GM18870 (cell line): Measurements from ENCODE around the gene ADGRG3.

Experiments used
- ATAC-seq: cut with Tn5 transposase; IDR thresholded peaks from one replicate; pipeline ENCODE4 v1.9.1; 2021; ENCODE audit warnings: moderate library complexity; ENCODE audit not compliant: unreplicated experiment

ADGRG3 gene

GRCh38 chr16:57668263-57668571 lies at the start of gene ADGRG3:
TSS of gene ADGRG3 (plus strand) at chr16:57668306. CDS start at chr16:57668348, 42 bp downstream.
- ATAC-seq = no peak

- no peak for ATAC-seq
These were observed 48.9 kb upstream of the ADGRG3 start for GRCh38 chr16:57619133-57619605.

- ATAC-seq = no peak
These were observed 48.3 kb upstream of the ADGRG3 start for GRCh38 chr16:57619606-57620334.

GRCh38 chr16:57620335-57621231 lies 47.5 kb upstream of the ADGRG3 start:
- ATAC-seq = no peak

GRCh38 chr16:57621521-57622271 lies 46.4 kb upstream of the ADGRG3 start:
- ATAC-seq = no peak

- no peak for ATAC-seq
These were observed 45.5 kb upstream of the ADGRG3 start for GRCh38 chr16:57622361-57623250.

GRCh38 chr16:57623251-57624043 lies 44.7 kb upstream of the ADGRG3 start:
- no peak for ATAC-seq

- no peak for ATAC-seq
These were observed 43.9 kb upstream of the ADGRG3 start for GRCh38 chr16:57624044-57624688.

GRCh38 chr16:57624806-57625500 lies 43.2 kb upstream of the ADGRG3 start:
- no peak for ATAC-seq

GRCh38 chr16:57626420-57627170 lies 41.5 kb upstream of the ADGRG3 start:
- ATAC-seq = no peak

GRCh38 chr16:57627184-57627871 lies 40.8 kb upstream of the ADGRG3 start:
- ATAC-seq = no peak

GRCh38 chr16:57628008-57628781 lies 39.9 kb upstream of the ADGRG3 start, which contains the start of gene ADGRG1:
TSS of gene ADGRG1 (plus strand) at chr16:57628630. CDS start at chr16:57650288, 21,658 bp downstream.
- ATAC-seq = no peak

GRCh38 chr16:57628783-57629293 lies 39.3 kb upstream of the ADGRG3 start:
- no peak for ATAC-seq

GRCh38 chr16:57629516-57630406 lies 38.3 kb upstream of the ADGRG3 start:
- no peak for ATAC-seq

- no peak for ATAC-seq
These were observed 37.7 kb upstream of the ADGRG3 start for GRCh38 chr16:57630407-57630797.
